Fibroblast of the aortic adventitia (primary cell): ENCODE results near the gene PIN1. TPM values are rescaled to one million over a fixed set of nuclear protein-coding genes. Genes with fewer than 3 reads are reported as not detected.
A peak's percentile ranks its signal among the peaks of the same experiment; 100 is the strongest.

Experiments used
- DNase-seq: peaks from one replicate; pipeline ENCODE4 v3.0.0-alpha.2; 2010; ENCODE audit warnings: low read depth
- H3K4me3 ChIP-seq: 2 replicates; pipeline ENCODE4 v1.5.1; 2011; ENCODE audit warnings: low read depth, mild to moderate bottlenecking, control low read depth, low read length, moderate library complexity
- CTCF ChIP-seq: IDR thresholded peaks from 2 replicates; pipeline ENCODE4 v1.5.1; 2011; ENCODE audit warnings: mild to moderate bottlenecking, low read length, control low read depth, inconsistent platforms; ENCODE audit not compliant: insufficient read depth
- total RNA-seq: library from RNA; depleted of rRNA; stranded (reverse); fragments of >200 nt; gene quantifications from 2 replicates; pipeline ENCODE4 v1.2.3, GENCODE V29; 2012; ENCODE audit warnings: low replicate concordance

PIN1 gene
- total RNA-seq, 1 donor: 59.7 TPM

GRCh38 chr19:9865732-9866501 is 30.8 kb downstream of the PIN1 start:
- H3K4me3 ChIP-seq: no peak overlapping the region
- no peak for TF ChIP-seq CTCF
- no peak for DNase-seq

GRCh38 chr19:9868983-9869617 is 34.0 kb downstream of the PIN1 start:
- DNase-seq: peak; percentile 12
- no peak for TF ChIP-seq CTCF
- H3K4me3 ChIP-seq: no peak overlapping the region

DNA sequence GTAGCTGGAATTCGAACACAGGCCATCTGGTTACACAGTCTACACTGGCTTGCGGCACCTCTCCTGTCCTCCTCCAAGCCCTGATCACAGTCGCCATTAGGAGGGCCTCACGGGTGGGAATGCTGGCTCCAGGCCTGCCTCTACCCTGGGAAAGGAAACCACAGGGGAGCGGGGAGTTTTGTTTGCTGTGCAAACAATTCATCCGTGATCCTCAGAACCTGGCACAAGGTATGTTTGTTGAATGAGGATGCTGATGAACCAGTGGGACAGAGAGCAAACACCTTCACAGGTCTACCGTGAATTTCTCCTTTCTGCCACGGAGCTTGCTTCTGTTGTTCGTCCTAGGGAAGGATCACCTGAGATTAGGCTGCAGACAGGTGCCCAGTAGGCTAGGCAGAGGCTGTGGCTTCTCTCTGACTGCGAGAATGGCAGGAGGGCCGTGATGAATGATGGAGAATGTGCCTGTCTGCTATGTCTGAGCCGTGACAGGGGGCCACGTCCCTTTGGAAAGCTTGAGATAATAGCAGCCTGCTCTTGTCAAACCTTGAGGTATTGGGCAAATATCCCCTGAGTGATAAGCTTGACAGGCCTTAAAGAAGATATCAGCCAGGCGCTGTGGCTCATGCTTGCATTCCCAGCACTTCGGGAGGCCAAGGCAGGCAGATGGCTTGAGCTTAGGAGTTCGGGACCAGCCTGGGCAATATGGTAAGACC is 36.7 kb downstream of the PIN1 start:
- no peak for DNase-seq
- H3K4me3 ChIP-seq: no peak overlapping the region
- no peak for TF ChIP-seq CTCF

DNA sequence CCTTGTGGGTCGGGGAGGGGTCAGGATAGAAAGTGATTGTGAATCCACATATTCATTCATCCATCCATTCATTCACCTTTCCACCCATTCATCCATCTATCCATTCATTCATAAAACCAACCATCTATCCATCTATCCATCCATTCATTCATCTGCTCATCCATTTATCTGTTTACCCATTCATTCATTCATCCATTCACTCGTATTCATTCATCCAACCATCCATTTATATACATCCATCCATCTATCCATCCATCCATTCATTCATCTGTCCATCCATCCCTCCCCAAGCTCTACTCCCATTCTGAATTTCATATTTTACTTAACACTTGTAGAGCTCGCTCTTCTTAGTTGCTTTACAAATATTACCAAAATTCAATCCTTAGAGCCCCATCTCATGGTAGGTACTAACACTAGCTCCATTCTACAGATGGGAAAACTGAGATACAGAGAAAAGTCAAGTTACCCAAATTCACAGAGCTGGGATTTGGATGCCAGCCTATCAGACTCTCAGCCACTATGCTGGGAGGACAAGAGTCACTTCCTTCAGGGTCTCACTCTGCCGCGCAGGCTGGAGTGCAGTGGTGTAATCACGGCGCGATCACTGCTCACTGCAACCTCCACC is 37.6 kb downstream of the PIN1 start:
- no peak for DNase-seq
- no peak for TF ChIP-seq CTCF
- H3K4me3 ChIP-seq: no peak overlapping the region

GRCh38 chr19:9875031-9875627 is 40.0 kb downstream of the PIN1 start:
- no peak for DNase-seq
- TF ChIP-seq CTCF: no peak
- H3K4me3 ChIP-seq: no peak overlapping the region

DNA sequence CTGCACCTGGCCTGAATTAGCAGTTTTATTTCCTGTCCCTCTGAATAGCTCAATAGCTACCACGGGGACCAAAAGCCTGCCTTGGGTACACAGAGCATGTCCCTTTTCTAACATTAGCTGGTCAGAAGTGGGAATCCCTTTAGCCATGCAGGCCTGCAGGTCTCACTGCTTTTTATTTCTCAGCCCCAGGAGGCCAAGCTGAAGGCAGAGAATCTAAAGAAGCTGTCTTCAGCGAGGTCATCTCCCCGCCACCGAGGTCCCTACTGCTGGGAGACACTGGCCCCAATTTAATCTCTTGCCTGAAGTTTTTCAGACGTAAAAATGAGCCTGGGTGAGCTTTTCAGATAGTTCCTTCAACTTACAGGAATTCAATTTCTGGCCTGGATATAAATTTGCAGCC is 40.7 kb downstream of the PIN1 start:
- DNase-seq: no peak
- TF ChIP-seq CTCF: no peak

More for the DNA sequence above, 40.7 kb downstream of the PIN1 start:
- H3K4me3 ChIP-seq: no peak overlapping the region
